Naive B cell (primary cell): ENCODE data around the gene NIP7. TPM values are rescaled to one million over a fixed set of nuclear protein-coding genes. Genes with fewer than 3 reads are reported as not detected.
"Not testable (repeated sequence)": the region's sequence is repeated elsewhere in the genome, so short reads cannot be mapped to it uniquely, and the experiment has no call there.

Experiments used
- ATAC-seq, 2 donors: fragments of 150-1000 bp; cut with Tn5 transposase; 2 replicates each; pipeline ENCODE4 v1.10.0; 2021; ENCODE audit warnings: low read depth in 2 of 2, mild to moderate bottlenecking in 2 of 2, moderate library complexity in 2 of 2
- DNase-seq: peaks from one replicate; pipeline ENCODE4 v3.0.0; 2022
- H3K27ac Mint-ChIP-seq, 6 donors: one replicate each; pipeline ENCODE4 v1.8.0; 2020 to 2022; ENCODE audit warnings: mild to moderate bottlenecking in 6 of 6, mixed read lengths in 6 of 6, moderate library complexity in 5 of 6, inconsistent platforms in 2 of 6
- H3K27me3 Mint-ChIP-seq, 3 donors: one replicate each; pipeline ENCODE4 v1.8.0; 2021 to 2022; ENCODE audit warnings: mixed read lengths in 3 of 3, mild to moderate bottlenecking in 1 of 3
- H3K36me3 Mint-ChIP-seq, 2 donors: one replicate each; pipeline ENCODE4 v1.8.0; 2020 to 2022; ENCODE audit warnings: mixed read lengths in 2 of 2, inconsistent platforms in 1 of 2, mild to moderate bottlenecking in 1 of 2
- H3K4me1 Mint-ChIP-seq, 3 donors: one replicate each; pipeline ENCODE4 v1.8.0; 2020 to 2022; ENCODE audit warnings: mixed read lengths in 3 of 3, inconsistent platforms in 1 of 3, mild to moderate bottlenecking in 1 of 3, moderate library complexity in 1 of 3
- H3K4me3 Mint-ChIP-seq, 8 donors: one replicate each; pipeline ENCODE4 v1.8.0; 2020 to 2022; ENCODE audit warnings: mild to moderate bottlenecking in 8 of 8, mixed read lengths in 8 of 8, moderate library complexity in 8 of 8, inconsistent platforms in 2 of 8
- H3K9me3 Mint-ChIP-seq, 7 donors: one replicate each; pipeline ENCODE4 v1.8.0; 2020 to 2022; ENCODE audit warnings: mixed read lengths in 7 of 7, mild to moderate bottlenecking in 5 of 7, inconsistent platforms in 2 of 7, moderate library complexity in 1 of 7
- polyA plus RNA-seq, 6 donors: library from polyadenylated mRNA; unstranded; fragments of 300-500 nt; fragmentation: Illumina TruSeq; gene quantifications; one replicate each; pipeline ENCODE4 v1.2.3, GENCODE V29; 2021; ENCODE audit warnings: low read depth in 6 of 6

Gene NIP7
- polyA plus RNA-seq = 10 to 100 TPM; 21.0 to 30.4 (median 23.7) TPM

DNA sequence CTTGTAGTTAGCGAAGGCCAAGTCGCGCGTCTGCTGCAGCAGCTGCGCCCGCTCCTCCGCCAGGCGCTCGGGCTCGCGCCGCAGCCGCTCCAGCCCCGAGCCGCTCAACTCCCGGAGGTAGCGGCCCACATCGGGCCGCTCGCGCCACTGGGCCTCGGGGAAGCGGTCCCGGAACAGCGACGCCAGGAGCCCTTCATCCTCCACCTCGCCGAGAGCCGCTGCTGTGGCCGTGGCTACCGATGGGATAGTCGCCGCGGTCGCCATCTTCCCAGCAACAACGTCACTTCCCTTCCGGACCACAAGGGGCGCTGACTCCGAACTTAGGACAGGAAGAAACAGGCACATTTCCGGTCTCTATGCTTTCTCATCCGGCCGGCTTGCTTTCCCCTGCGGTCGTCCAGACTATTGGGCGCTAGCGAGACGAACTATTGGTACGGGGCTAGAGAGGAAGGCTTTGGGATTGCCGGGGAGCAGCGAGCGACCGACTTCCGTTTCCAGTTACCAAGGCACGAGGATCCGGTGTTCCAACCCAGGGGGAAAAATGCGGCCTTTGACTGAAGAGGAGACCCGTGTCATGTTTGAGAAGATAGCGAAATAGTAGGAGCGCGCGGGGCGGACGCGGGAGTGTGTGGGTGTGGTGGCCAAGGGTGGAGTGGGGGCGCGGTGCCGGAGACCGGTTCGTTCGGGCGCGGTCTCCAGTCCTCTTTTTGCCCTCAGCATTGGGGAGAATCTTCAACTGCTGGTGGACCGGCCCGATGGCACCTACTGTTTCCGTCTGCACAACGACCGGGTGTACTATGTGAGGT lies at the start of gene NIP7, which contains the start of gene COG8:
Gene NIP7 (plus strand): TSS at position 484 of the 806 bp plus-strand sequence. CDS start 58 bp downstream, at position 542.
Gene COG8 (minus strand): TSS at position 276 of the 806 bp plus-strand sequence. CDS start 12 bp downstream, at position 264.
- peak within 1 kb of the TSS; percentile 93 to 100 (median 100) for H3K4me3 Mint-ChIP-seq
- H3K27me3 Mint-ChIP-seq = no peaks in the 10 kb centered on the region
- peaks cover 8 to 10% of the 10 kb centered on the region in 2 donors for H3K36me3 Mint-ChIP-seq
- H3K9me3 Mint-ChIP-seq = no peaks in the 10 kb centered on the region
- DNase-seq (peak; percentile 89), ATAC-seq (peak; percentile 87 to 91)
- peak within 1 kb of the TSS; percentile 95 to 99 (median 97) for H3K27ac Mint-ChIP-seq
- H3K4me1 Mint-ChIP-seq = peaks cover 22 to 46% (median 44%) of the 10 kb centered on the region in 3 donors

DNA sequence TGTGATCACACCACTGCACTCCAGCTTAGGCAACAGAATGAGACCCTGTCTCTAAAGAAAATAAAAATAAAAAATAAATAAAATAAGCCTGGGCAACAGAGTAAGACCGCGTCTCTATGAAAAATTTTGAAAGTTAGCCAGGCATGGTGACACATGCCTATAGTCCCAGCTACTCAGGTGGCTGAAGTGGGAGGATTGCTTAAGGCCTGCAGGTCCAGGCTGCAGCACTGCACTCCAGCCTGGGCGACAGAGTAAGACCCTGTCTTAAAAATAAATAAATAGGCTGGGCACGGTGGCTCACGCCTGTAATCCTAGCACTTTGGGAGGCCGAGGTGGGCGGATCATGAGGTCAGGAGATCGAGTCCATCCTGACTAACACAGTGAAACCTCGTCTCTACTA lies 47.9 kb upstream of the NIP7 start:
- H3K36me3 Mint-ChIP-seq, DNase-seq, H3K4me1 Mint-ChIP-seq, H3K9me3 Mint-ChIP-seq, H3K4me3 Mint-ChIP-seq, ATAC-seq, H3K27me3 Mint-ChIP-seq, H3K27ac Mint-ChIP-seq: not testable (repeated sequence)

DNA sequence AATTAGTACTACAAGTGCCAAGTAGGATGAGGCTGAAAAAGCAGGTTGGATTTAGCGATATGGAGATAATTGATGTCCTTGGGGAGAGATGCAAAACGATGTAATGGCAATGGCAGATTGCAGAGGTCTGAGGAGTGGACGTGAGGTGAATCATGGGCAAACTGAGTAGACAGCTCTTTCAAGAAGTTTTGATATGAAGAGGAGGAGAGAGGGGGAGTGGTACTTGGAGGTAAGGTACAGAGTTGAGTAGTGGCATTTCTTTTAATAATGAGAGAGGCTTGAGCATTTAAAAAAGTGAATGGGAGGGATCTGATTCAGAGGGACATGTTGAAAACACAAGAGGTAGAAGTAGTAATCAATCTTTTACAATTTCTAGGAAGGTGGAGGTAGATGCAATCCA lies 46.2 kb upstream of the NIP7 start:
- Mint-ChIP-seq H3K9me3 (no peaks in the 10 kb centered on the region), H3K4me3 (no peak overlapping the region), H3K36me3 (no peaks in the 10 kb centered on the region), H3K4me1 (no peaks in the 10 kb centered on the region), H3K27me3 (no peaks in the 10 kb centered on the region), H3K27ac (peak overlapping the region in 1 of 6 donors; percentile 42)
- ATAC-seq (no peak), DNase-seq (no peak)

DNA sequence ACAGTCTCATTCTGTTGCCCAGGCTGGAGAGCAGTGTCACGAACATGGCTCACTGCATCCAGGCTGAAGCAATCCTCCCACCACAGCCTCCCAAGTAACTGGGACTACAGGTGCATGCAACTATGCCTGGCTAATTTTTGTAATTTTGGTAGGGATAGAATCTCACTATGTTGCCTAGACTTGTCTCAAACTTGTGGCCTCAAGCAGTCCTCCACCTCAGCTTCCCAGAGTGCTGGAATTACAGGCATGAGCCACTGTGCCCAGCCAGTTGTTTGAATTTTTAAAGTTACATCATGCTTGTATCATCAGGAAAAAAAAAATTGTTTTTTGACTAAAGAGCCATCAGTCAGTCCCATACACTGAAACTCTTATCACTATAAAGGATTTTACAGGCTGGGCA lies 45.5 kb upstream of the NIP7 start:
- H3K27ac Mint-ChIP-seq = peak overlapping the region in 1 of 6 donors; percentile 33
- no peaks in the 10 kb centered on the region for H3K27me3 Mint-ChIP-seq
- no peaks in the 10 kb centered on the region for H3K9me3 Mint-ChIP-seq

DNA sequence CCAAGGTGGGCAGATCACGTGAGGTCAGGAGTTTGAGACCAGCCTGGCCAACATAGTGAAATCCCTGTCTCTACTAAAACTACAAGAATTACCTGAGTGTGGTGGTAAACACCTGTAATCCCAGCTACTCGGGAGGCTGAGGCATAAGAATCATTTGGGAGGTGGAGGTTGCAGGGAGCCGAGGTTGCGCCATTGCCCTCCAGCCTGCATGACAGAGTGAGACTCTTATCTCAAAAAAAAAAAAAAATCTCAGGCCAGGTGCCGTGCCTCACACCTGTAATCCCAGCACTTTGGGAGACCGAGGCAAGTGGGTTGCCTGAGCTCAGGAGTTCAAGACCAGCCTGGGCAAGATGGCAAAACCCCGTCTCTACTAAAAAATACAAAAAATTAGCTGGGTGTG lies 42.8 kb upstream of the NIP7 start:
- H3K27ac Mint-ChIP-seq, H3K36me3 Mint-ChIP-seq, H3K4me3 Mint-ChIP-seq, DNase-seq, H3K4me1 Mint-ChIP-seq, H3K27me3 Mint-ChIP-seq, ATAC-seq, H3K9me3 Mint-ChIP-seq: not testable (repeated sequence)

More for the DNA sequence above, 45.5 kb upstream of the NIP7 start:
- no peaks in the 10 kb centered on the region for H3K36me3 Mint-ChIP-seq
- no peaks in the 10 kb centered on the region for H3K4me1 Mint-ChIP-seq
- H3K4me3 Mint-ChIP-seq = no peak overlapping the region
- no peak for ATAC-seq
- DNase-seq = no peak

DNA sequence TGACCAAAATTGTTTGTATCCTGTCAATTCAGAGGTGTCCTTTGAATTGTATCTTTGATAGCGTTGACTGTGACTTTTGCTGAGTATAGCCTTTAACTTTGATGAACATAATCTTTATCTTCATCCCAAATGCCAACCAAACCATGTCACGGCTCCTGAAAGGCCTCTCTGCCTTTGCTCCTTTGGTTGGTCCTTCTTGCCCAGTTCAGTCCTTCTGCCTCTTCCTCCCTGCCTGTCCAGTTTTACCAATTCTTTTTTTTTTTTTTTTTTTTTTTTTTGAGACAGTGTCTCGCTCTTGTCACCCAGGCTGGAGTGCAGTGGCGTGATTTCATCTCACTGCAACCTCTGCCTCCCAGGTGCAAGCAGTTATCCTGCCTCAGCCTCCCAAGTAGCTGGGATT lies 41.3 kb upstream of the NIP7 start:
- peaks cover 0 to 4% (median 2%) of the 10 kb centered on the region in 3 donors for H3K4me1 Mint-ChIP-seq
- H3K9me3 Mint-ChIP-seq = no peaks in the 10 kb centered on the region
- peak overlapping the region in 1 of 6 donors; percentile 49 for H3K27ac Mint-ChIP-seq
- no peaks in the 10 kb centered on the region for H3K27me3 Mint-ChIP-seq
- no peak overlapping the region for H3K4me3 Mint-ChIP-seq
- peaks cover 0 to 3% of the 10 kb centered on the region in 2 donors for H3K36me3 Mint-ChIP-seq
- ATAC-seq (no peak), DNase-seq (no peak)

DNA sequence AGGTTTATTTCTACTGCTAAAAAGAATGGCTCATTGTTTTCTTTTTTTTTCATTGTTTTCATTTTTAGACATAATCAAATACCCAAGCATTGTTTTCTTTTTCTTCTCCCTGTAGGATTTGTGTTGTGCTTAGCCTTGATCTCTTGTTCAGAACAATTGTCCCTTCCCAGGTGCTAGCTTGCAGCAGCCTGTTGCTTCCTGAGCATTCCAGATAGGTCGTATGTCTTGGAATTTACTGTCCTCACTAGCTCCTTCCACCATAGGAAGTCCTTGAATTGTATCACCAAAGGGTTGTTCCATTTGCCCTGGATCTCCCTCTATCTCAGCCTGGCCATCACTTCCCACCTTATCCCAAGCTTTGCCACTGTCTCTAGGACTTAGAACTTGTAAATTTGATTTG lies 38.4 kb upstream of the NIP7 start:
- peaks cover 0 to 4% (median 2%) of the 10 kb centered on the region in 3 donors for H3K4me1 Mint-ChIP-seq
- H3K4me3 Mint-ChIP-seq = no peak overlapping the region
- H3K9me3 Mint-ChIP-seq = no peaks in the 10 kb centered on the region
- DNase-seq = no peak
- no peak overlapping the region for H3K27ac Mint-ChIP-seq
- H3K36me3 Mint-ChIP-seq = peaks cover 0 to 3% of the 10 kb centered on the region in 2 donors
- no peaks in the 10 kb centered on the region for H3K27me3 Mint-ChIP-seq
- ATAC-seq = no peak

DNA sequence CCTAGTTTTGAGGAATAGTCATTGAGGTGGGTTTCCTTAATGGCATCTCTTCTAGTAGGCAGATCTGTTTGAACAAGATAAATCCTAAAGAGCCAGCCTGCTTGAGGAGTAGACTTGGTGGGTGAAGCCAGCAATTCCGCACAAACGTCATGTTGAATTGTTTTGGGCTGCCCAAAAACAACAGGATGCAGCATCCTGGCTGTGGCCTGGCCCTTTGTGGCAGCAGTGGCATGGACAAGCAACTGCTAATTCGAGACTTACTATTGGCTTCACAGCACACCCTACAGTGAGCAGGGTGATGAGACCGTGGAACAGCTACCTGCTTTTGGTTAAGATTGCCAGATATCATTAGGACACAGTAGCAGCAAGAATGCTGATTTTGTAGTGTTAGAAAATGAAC lies 37.7 kb upstream of the NIP7 start:
- H3K9me3 Mint-ChIP-seq = no peaks in the 10 kb centered on the region
- no peak overlapping the region for H3K4me3 Mint-ChIP-seq
- H3K4me1 Mint-ChIP-seq = peaks cover 0 to 4% (median 2%) of the 10 kb centered on the region in 3 donors
- ATAC-seq (no peak), DNase-seq (no peak)
- peaks cover 0 to 3% of the 10 kb centered on the region in 2 donors for H3K36me3 Mint-ChIP-seq
- H3K27me3 Mint-ChIP-seq = no peaks in the 10 kb centered on the region
- H3K27ac Mint-ChIP-seq = no peak overlapping the region

DNA sequence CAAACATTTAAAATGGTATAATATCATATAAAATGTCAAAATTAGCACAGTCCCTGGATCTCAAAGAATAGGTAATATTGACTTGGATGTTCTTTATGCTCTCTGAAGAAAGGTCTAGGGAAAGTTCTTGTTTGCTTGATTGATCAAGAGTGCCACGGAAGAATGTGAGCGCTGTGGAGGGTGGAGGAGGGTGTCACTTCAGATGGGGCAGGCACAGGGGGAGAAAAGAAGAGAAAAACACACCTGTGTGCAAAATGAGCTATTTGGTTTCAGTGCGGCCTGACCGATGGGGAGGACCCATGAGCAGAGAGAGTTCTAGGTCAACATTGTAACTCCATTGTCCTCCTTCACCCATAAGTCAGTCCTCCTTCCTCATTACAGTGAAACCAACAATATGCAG lies 37.3 kb upstream of the NIP7 start:
- H3K27me3 Mint-ChIP-seq = no peaks in the 10 kb centered on the region

DNA sequence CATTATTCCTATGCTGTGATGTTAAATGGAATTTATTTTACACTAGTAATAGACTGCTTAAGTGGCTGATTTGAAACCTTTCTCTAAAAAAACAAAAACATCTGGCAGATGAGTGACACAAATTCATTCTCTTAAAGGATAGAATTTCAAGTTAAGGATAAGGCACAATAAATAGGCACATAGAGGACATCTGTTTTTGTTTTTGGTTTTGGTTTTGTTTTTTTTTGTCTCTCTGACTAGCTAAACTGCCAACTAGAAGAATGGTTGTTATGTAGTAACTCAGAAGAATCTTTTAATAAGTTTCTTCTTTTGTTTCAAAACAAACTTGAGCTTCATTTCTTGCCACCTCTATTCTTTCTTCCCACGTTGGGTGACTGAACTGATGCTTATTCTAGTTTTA lies 33.5 kb upstream of the NIP7 start:
- Mint-ChIP-seq H3K27me3 (no peaks in the 10 kb centered on the region), H3K27ac (no peak overlapping the region)
- ATAC-seq = no peak

More for the DNA sequence above, 37.3 kb upstream of the NIP7 start:
- Mint-ChIP-seq H3K4me1 (peaks cover 0 to 4% (median 2%) of the 10 kb centered on the region in 3 donors), H3K27ac (no peak overlapping the region), H3K36me3 (peaks cover 0 to 3% of the 10 kb centered on the region in 2 donors), H3K9me3 (no peaks in the 10 kb centered on the region), H3K4me3 (no peak overlapping the region)
- DNase-seq (no peak), ATAC-seq (no peak)

DNA sequence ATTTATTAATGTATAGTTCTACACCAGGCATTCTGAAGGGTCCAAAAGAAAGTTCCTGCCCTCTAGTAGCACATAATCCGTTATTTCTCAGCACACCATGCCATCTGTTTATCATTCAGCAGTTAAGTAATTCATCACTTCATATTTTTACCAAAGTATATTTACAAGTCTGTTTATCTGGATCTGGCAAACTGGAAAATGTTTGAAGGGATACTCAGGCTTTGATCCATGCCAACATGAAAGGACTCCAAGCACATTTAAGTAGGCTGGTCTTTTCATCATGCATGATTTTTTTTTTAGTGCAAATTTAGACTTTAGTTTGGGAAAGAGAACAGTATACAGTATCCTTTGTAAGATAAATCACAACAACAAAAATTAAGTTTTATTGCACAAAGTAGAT lies 32.5 kb upstream of the NIP7 start:
- Mint-ChIP-seq H3K4me1 (peaks cover 8 to 14% (median 11%) of the 10 kb centered on the region in 3 donors), H3K9me3 (no peaks in the 10 kb centered on the region), H3K4me3 (no peak overlapping the region), H3K27ac (no peak overlapping the region), H3K27me3 (no peaks in the 10 kb centered on the region), H3K36me3 (no peaks in the 10 kb centered on the region)
- DNase-seq = no peak
- no peak for ATAC-seq

More for the DNA sequence above, 33.5 kb upstream of the NIP7 start:
- H3K4me1 Mint-ChIP-seq = peaks cover 4 to 10% (median 5%) of the 10 kb centered on the region in 3 donors
- no peaks in the 10 kb centered on the region for H3K9me3 Mint-ChIP-seq
- peaks cover 0 to 3% of the 10 kb centered on the region in 2 donors for H3K36me3 Mint-ChIP-seq
- DNase-seq = no peak
- H3K4me3 Mint-ChIP-seq = no peak overlapping the region

DNA sequence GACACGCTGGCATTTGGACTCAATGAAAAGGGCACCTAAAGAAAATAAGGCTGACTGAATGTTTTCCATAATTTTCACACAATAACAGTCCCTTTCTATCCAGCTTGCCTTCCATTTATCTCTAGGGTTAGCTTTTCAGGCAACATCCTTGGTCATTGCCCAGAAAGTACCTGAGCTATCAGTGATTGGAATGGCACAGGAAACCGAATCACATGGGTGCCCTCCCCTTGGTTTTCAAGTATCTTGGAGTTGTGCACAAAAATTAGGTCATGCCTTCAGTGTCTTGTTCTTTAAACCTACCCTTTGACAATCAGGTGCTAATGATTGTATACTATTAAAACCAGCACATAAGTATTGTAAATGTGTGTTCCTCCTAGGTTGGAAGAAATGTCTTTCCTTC lies 31.7 kb upstream of the NIP7 start:
- H3K4me1 Mint-ChIP-seq = peaks cover 7 to 15% (median 14%) of the 10 kb centered on the region in 3 donors
- no peaks in the 10 kb centered on the region for H3K36me3 Mint-ChIP-seq
- DNase-seq (no peak), ATAC-seq (no peak)
- no peaks in the 10 kb centered on the region for H3K9me3 Mint-ChIP-seq
- H3K27me3 Mint-ChIP-seq = no peaks in the 10 kb centered on the region
- peak overlapping the region in 1 of 8 donors; percentile 41 for H3K4me3 Mint-ChIP-seq
- no peak overlapping the region for H3K27ac Mint-ChIP-seq

DNA sequence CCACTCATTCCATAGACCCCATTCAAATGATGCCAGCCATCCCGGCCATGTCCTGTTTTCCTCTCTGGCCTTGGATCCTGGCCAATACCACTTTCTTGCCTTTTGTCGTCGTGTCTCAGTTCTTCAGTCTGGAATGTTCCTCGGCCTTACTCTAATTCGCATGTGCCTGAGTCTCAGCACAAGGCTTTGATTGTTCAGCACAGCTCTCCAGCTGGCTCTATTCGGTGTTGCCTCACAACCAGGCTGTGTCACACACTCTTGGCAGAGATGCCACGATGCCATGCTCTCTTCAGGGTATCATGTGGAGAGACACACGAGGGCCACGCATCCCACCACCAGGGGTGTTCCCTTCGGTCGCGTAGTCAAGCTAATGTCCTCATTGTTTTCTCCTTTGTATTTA lies 30.3 kb upstream of the NIP7 start:
- ATAC-seq (no peak), DNase-seq (no peak)
- no peaks in the 10 kb centered on the region for H3K36me3 Mint-ChIP-seq
- H3K9me3 Mint-ChIP-seq = no peaks in the 10 kb centered on the region
- H3K27ac Mint-ChIP-seq = peak overlapping the region in 1 of 6 donors; percentile 97
- H3K27me3 Mint-ChIP-seq = no peaks in the 10 kb centered on the region
- H3K4me3 Mint-ChIP-seq = peak overlapping the region in 2 of 8 donors; percentile 44 to 52
- peaks cover 15 to 25% (median 21%) of the 10 kb centered on the region in 3 donors for H3K4me1 Mint-ChIP-seq
